NCI-H1930 (cell line): ENCODE results near the gene NDOR1.
A peak's percentile ranks its signal among the peaks of the same experiment; 100 is the strongest.

ENCODE experiments used
- DNase-seq, 2 experiments: peaks; one replicate each; lab custom pipeline; 2025; lab: John Stamatoyannopoulos, UW

NDOR1 gene

DNA sequence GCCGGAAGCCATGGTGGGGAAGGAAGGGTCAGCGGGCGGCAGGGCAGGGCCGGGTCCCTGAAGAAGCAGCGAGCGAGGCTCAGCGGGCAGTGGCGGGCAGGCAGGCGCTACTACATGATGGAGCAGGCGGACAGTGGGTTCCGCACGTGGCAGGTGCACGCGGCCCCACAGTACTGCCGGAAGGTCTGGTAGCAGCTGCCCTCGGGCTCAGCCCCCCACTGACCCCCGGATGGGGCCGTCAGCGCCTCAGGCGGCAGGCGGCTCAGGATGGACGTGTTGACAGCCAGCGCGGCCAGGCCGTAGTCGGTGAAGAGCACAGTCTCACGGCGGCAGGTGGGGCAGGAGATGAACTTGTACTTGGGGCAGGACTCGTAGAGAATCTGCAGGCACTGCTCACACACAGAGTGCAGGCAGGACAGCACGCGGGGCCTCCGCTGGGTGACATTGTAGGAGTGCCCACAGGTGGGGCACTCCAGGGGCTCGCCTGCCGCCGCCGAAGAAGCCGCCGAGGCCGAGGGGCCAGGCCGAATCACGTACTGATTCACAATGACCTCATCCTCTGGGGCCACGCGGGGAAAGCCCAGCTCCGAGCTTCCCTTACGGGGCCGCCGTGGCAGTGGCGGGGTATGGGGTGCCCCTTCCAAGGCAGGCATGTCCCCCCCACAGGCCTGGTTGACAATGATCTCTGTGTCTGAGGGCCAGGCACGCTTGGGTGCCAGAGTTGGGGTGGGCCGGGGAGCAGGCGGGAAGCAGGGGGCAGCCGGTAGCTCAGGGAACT lies 15.0 kb downstream of the NDOR1 start:
- no peak for DNase-seq

- no peak for DNase-seq
These were observed 15.6 kb downstream of the NDOR1 start for GRCh38 chr9:137221095-137221505.

DNA sequence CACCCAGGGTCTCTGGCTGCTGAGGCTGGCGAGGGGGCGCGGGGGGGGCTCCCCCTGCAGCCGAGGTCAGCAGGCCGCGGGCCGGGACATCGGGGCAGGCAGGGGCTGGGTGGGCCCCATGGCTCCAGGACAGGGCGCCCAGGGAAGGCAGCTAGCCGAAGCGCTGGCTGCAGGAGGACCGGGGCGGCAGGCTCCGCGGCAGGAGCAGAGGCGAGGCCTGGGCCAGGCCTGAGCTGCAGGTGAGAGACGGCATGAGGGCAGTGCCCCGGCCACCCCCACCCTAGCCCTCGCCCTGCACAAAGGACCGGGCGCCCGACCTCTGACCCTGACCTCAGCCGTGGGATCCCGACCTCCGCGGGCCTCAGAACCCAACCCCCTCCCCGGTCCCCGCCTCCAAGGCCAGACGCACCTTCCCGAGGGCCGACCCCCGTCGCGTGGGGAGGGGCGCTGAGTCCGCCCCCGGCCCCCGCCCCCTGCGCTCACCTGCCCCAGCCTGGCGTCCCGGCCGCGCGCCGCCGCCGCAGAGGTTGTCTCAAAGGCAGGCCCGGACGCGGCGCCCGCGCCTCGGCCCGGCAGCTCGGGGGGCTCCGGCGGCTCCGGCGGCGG lies 16.1 kb downstream of the NDOR1 start:
- peak; percentile 29 to 53 for DNase-seq

DNA sequence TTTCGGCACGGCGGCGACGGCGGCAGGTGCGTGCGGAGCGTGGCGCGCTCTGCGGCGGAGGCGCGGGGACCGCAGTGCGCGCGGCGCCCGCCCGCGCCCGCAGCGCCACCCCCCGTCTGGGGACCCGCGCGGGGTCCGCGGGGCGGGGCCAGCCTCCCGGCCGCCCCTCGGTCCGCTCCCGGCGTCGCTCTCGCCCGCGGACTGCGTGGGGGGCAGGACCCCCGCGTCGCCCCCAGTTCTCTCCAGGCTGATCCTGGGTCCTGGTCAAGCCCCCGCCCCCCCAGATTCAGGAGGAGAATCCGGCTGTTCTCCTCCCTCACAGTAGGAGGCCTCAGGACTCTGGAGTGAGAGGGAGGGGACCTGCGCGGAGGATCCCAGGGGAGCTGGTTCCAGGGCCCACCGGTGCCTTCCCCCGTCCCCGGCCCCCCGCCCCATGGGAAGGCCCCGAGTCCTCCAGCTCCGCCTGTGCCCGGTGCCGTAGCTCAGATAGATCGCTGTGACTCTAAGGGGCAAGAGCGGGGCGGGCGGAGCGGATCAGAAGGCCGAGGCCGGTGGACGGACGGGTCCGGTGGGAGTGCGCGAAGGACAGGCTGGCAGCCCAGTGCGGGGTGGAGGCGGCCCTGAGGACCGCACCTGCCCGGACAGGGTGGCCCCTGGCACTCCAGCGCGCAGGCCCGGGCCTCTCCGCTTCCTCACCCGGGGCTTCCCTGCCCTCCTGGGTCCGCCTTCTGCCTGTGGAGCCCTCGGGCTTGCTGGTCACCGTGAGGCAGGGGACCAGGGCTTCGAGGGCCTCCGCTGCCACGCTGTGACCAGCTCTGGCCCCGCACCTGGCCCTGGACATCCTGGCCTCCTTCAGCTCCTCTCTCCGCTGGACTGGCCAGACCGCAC lies 16.9 kb downstream of the NDOR1 start, which contains the start of gene RNF208:
TSS of gene RNF208 (minus strand) at position 51 of the 888 bp plus-strand sequence. CDS start 1,028 bp downstream, outside the sequence.
- DNase-seq = no peak

GRCh38 chr9:137223078-137223970 lies 17.8 kb downstream of the NDOR1 start:
- DNase-seq = peak; percentile 94

DNA sequence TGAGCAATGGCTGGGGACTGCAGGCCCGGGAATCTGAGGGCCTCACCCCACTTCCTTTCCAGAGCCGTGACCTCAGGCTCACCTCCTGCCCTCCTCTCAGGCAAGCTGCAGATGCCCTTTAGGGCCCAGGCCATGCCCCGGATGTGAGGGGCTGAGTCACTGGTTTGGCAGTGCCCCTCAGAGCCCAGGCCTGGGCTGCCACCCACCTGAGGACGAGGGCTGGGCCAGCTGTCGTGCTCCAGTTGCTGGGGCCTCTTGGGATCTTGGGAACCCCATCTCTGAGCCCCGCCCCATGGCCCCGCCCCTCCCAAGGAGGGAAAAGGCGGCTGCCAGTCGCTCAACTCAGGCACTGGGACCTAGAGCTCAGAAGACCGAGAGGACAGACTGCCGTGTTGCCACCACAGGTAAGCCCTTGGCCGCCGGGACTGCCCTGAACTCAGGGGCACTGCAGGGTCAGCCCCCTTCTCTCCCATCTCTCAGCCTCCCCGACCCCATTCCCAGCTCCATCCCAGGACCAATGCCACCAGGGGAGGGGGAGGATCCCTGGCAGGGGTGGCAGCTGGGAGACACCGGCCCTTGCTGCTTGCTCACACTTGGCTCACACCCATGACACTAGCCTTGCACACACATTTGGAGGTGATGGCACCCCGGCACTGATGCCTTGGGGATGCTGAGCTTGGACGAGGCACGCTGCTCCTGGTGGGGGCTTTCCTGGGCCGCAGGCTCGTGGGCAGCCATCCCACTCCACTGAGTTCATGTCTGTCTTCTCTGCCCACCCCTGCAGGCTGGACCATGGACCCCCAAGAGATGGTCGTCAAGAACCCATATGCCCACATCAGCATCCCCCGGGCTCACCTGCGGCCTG lies 19.6 kb downstream of the NDOR1 start, which contains the start of gene CYSRT1:
TSS of gene CYSRT1 (plus strand) at position 345 of the 865 bp plus-strand sequence. CDS start at position 793, 448 bp downstream.
- no peak for DNase-seq

DNA sequence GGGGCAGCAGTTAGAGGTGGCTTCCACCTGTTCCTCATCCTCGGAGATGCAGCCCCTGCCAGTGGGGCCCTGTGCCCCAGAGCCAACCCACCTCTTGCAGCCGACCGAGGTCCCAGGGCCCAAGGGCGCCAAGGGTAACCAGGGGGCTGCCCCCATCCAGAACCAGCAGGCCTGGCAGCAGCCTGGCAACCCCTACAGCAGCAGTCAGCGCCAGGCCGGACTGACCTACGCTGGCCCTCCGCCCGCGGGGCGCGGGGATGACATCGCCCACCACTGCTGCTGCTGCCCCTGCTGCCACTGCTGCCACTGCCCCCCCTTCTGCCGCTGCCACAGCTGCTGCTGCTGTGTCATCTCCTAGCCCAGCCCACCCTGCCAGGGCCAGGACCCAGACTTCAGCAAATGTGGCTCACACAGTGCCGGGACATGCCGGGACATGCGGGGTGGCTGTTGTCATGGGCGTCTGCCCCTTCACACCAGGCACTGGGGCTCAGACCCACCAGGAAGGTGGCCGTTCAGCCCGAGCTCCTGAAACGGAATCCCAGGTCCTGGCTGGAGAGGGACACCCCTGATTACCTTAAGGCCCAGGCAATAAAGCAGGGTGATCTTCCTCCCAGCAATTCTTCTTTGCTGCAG lies 20.3 kb downstream of the NDOR1 start:
- no peak for DNase-seq

- DNase-seq = no peak
These were observed 21.0 kb downstream of the NDOR1 start for GRCh38 chr9:137226338-137227053.

DNA sequence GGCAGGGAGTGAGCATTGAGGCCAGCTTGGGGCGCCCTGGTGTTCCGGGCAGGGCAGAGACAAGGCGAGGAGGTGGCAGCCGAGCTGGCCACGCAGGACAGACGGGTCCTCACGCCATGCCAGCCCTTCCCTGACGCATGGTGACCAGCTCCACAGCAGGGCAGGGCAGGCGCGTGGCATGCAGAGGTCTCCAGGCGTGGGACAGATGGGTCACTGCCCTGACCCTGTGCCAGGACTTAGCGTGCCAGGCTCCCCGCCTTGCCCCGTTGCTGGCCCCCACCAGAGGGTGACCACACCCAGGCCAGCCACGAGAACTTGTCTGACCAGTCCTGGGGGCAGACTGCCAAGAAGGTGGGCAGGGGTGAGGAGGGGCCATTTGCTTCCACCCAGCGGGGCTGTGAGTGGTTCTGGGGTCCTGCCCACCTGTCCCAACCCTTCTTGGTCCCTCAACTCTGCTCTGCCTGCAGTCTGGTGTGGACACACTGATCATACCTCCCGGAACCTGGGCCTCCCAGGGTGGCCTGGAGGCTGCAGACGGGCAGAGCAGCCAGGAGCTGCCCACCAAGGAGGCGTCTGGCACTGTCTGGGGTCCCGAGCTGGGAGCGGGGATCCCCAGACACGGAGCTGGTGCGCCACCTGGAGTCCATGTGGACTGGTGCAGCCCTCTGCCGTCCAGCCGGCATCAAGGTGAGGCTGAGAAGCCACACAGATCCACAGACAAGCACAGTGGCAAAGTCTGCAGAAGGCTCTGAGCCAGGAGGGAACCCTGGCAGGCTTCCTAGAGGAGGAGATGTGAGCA lies 21.8 kb downstream of the NDOR1 start, which contains the start of gene RNF224:
TSS of gene RNF224 (plus strand) at position 449 of the 799 bp plus-strand sequence. CDS start 834 bp downstream, outside the sequence.
- peak; percentile 53 to 71 for DNase-seq

DNA sequence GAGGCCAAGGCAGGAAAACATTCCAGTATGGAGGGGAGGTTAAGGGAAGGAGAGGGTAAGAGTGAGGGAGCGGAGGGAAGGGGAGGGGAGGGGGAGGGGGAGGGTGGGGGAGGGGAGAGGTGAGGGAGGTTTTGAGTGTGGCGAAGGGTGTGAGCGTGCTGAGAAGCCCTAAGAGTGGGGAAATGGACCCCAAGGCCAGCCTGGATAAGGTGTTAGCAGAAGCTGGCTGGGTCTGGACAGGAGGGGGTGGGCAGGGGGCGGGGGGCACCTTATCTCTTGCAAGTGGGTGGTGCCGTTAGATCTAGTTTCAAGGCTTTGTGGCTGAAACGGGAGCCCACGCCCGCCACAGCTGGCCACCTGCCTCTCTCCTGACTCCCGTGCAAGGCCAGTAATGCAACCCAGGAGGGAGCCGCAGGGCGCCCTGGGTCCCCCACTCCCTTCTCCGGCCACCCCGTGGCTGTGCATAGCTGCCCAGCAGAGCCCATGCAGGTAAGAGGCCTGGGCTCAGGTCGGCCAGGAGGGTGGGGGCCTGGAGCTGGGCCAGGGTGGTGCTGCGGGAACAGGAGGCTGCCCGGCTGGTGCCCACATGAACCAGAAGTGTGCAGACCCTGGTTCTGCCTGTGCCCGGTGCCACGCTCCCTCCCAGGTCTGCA lies 22.5 kb downstream of the NDOR1 start:
- no peak for DNase-seq

- DNase-seq = no peak
These were observed 23.0 kb downstream of the NDOR1 start for GRCh38 chr9:137228506-137228967.

DNA sequence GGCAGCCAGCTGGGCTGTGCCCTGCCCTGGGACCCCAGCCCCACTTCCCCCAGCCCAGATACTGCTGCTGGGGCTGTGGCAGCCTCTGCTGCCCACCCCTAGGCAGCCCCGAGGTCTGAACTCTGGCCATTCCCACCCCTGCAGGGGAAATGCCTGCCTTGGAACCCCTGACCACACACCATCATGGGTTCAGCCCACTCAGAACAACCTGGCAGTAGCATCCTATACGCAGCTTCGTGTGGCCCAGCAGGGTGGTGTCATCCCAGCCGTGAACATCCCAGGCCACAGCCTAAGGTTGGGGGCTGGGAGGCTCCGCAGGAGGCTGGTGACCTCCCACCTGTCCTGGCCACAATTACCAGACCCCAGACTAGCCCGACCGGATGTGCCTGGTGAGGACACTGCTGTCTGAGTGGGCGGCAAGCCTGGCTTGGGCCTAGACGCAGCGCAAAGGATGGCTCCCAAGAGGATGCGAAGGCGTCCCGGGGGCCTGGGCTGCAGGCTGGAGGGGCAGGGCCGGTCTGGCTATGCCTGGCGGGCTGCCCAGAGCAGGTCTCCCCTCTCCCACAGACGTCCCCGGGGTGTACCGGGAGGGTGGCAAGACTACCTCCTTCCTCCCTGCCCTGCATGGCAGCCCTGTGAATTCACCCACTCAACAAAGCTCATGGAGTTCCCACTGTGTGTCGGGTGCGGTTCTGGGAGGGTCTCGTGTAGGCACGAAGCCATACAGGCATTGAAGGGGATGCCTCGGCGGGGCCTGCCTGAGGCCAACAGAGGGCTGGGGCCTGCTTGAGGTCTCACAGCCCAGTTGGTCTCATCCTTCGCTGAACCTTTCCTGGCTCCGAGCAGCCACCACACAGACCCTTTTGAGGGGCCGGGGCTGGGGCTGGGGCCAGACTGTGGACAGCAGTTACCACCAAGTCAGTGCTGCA lies 23.7 kb downstream of the NDOR1 start:
- no peak for DNase-seq

- no peak for DNase-seq
These were observed 24.6 kb downstream of the NDOR1 start for GRCh38 chr9:137229903-137230704.

- no peak for DNase-seq
These were observed 25.3 kb downstream of the NDOR1 start, which contains the start of gene SLC34A3 for GRCh38 chr9:137230705-137231371. SLC34A3 (plus strand) TSS chr9:137230901; CDS start chr9:137231703, 802 bp downstream.
